GM12864 (cell line): Measurements from ENCODE around the gene CPT1C.
"Not testable (repeated sequence)": the region's sequence is repeated elsewhere in the genome, so short reads cannot be mapped to it uniquely, and the experiment has no call there.

Experiments
- DNase-seq: peaks from one replicate; pipeline ENCODE4 v3.0.0-alpha.2; 2011; ENCODE audit warnings: low read depth
- H3K4me3 ChIP-seq: 2 replicates; pipeline ENCODE4 v1.5.1; 2011; ENCODE audit warnings: mild to moderate bottlenecking, low read depth, low read length, control low read depth
- TF ChIP-seq, protein P1 (sequence below): IDR thresholded peaks from 2 replicates; pipeline ENCODE4 v1.5.1; 2011; ENCODE audit warnings: low read depth, mild to moderate bottlenecking, moderate library complexity, low read length, control low read depth, inconsistent platforms; ENCODE audit errors: missing control alignments

Gene CPT1C

DNA sequence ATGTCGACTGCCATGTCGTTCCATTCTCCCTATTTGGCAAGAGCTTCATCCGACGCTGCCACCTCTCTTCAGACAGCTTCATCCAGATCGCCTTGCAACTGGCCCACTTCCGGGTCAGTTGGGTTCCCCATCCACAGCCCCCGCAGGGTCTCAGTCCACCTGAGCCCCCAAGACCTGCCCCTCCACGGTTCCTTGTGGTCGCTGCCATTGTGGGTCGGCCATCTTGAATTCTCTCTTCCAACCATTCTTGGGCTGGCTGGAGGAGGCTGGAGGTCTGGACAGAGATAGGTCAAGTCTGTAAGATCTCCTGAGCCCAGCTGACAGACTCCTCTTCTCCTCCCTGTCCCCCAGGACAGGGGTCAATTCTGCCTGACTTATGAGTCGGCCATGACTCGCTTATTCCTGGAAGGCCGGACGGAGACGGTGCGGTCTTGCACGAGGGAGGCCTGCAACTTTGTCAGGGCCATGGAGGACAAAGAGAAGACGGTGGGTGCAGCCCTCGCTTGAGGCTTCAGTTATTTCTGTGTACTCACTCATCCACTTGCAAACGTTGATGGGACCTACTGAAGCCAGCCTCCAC, 19.5 kb downstream of the CPT1C start:
- no peak overlapping the region for H3K4me3 ChIP-seq
- no peak for DNase-seq
- TF ChIP-seq, protein P1, sequence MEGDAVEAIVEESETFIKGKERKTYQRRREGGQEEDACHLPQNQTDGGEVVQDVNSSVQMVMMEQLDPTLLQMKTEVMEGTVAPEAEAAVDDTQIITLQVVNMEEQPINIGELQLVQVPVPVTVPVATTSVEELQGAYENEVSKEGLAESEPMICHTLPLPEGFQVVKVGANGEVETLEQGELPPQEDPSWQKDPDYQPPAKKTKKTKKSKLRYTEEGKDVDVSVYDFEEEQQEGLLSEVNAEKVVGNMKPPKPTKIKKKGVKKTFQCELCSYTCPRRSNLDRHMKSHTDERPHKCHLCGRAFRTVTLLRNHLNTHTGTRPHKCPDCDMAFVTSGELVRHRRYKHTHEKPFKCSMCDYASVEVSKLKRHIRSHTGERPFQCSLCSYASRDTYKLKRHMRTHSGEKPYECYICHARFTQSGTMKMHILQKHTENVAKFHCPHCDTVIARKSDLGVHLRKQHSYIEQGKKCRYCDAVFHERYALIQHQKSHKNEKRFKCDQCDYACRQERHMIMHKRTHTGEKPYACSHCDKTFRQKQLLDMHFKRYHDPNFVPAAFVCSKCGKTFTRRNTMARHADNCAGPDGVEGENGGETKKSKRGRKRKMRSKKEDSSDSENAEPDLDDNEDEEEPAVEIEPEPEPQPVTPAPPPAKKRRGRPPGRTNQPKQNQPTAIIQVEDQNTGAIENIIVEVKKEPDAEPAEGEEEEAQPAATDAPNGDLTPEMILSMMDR = no peak

DNA sequence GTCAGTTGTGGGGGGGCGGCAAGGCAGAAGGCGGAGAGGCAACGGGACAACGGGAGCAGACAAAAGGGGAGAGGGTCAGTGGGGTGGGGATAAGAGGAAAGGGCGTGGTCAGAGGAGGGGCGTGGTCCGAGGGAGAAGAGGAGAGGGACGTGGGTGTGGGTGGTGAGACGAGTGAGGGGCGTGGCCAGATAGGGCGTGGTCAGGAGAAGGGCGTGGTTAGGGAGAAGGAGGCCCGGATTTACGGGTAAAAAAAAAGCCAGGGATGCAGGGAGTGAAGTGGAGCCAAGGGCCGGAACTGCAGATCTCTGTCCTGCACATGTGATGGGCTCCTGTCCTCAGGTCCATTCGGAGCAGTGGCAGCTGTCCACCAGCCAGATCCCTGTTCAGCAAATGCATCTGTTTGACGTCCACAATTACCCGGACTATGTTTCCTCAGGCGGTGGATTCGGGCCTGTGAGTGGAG, 21.5 kb downstream of the CPT1C start:
- TF ChIP-seq, protein P1 = no peak
- no peak overlapping the region for H3K4me3 ChIP-seq
- no peak for DNase-seq

DNA sequence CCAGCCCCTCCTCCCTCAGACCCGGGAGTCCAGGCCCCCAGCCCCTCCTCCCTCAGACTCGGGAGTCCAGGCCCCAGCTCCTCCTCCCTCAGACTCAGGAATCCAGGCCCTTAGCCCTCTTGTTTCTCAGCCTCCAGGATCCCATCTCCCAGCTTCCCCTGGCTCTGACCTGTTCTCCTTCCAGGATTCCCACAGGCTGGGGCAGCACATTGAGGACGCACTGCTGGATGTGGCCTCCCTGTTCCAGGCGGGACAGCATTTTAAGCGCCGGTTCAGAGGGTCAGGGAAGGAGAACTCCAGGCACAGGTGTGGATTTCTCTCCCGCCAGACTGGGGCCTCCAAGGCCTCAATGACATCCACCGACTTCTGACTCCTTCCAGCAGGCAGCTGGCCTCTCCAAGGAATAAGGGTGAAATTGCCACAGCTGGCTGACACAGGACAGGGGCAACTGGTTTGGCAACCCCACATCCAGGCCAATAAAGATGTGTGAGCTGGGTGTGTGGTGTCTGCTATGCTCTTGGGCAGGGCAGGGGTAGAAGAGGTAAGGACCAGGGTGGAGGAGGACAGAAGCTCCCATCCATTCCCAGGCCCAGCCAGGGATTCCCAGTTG, 22.4 kb downstream of the CPT1C start:
- no peak for DNase-seq
- no peak overlapping the region for H3K4me3 ChIP-seq
- TF ChIP-seq, protein P1 = no peak

DNA sequence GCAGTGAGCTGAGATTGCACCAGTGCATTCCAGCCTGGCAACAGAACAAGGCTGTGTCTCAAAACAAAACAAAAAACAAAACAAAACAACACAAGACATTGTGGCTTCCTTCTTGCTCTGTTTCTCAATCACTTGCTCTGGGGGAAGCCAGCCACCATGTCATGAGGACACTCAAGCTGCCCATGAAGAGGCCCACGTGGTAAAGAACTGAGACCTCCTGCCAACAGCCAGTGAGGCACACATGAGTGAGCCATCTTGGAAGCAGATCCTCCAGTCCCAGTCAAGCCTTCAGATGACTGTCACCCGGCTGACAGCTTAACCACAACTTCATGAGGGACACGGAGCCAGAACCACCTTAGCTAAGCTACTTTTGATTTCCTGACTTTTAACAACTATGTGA, 25.2 kb downstream of the CPT1C start:
- no peak overlapping the region for H3K4me3 ChIP-seq
- TF ChIP-seq, protein P1 = no peak
- DNase-seq = no peak

DNA sequence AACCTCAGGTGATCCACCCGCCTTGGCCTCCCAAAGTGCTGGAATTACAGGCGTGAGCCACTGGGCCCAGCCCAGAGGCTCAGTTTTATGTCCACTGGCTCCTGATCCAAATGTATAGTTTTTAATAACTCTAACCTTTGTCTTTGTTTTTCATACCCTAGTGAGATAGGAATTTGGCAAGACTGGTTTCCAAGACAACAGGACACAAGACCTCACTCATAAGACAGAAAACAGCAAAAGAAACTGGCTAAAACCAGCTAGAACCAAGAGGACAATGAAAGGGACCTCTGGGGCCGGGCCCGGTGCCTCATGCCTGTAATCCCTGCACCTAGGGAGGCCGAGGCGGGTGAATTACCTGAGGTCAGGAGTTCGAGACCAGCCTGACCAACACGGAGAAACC, 27.6 kb downstream of the CPT1C start:
- H3K4me3 ChIP-seq = no peak overlapping the region
- TF ChIP-seq, protein P1 = no peak
- DNase-seq = no peak

DNA sequence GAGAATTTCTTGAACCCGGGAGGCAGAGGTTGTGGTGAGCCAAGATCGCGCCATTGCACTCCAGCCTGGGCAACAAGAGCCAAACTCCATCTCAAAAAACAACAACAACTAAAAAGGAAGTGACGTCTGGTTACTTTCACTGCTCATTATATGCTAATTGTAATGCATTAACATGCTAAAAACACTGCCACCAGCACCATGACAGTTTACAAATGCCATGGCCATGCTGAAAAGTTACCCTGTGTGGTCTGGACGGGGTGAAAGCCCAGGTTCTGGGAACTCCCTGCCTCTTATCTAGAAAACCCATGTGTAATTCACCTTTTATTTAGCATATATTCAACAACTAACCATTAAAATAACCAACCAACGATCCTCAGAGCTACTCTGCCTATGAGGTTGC, 28.1 kb downstream of the CPT1C start:
- no peak overlapping the region for H3K4me3 ChIP-seq
- TF ChIP-seq, protein P1 = no peak
- DNase-seq = no peak

DNA sequence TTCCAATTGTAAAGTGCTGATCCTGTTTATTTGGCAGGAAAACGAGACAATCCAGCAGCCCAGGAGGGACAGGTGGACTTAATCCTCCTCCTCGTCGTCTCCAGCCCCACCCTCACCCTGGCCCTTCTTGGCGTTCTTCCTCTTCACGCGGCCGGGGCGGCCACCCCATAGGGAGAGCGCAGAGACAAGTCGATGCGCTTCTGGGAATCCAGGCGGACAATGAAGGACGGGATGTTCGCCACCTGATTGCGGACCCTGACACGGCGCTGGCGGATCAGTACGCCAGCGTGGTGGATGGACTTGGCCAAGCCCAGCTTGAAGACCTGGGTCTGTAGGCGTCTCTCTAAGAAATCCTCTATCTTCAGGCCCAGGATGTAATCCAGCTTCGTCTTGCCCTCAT, 28.5 kb downstream of the CPT1C start:
- DNase-seq = not testable (repeated sequence)

More for the DNA sequence above, 28.5 kb downstream of the CPT1C start:
- not testable (repeated sequence) for H3K4me3 ChIP-seq
